Psoas muscle (tissue), 8 donors: Measurements from ENCODE around the gene SLX1A. TPM values are rescaled to one million over a fixed set of nuclear protein-coding genes. Genes with fewer than 3 reads are reported as not detected.
"Not testable (repeated sequence)": the region's sequence is repeated elsewhere in the genome, so short reads cannot be mapped to it uniquely, and the experiment has no call there.

Experiments used
- ATAC-seq, 4 donors: fragments of 200-7000 bp; cut with Tn5 transposase; one replicate each; pipeline ENCODE4 v1.9.1; 2020; ENCODE audit warnings: moderate library complexity in 3 of 4, mild to moderate bottlenecking in 2 of 4
- DNase-seq, 2 donors: peaks; one replicate each; pipeline ENCODE4 v3.0.0-alpha.2; 2020
- H3K27ac ChIP-seq: fragments of 200-600 bp; one replicate; pipeline ENCODE4 v1.8.0; 2022
- H3K27me3 ChIP-seq, 3 donors: fragments of 200-600 bp in 1 of 3; one replicate each; pipeline versions ENCODE4 v1.6.1 to v1.8.0; 2013 to 2022; ENCODE audit warnings: low read length in 2 of 3, mild to moderate bottlenecking in 2 of 3, moderate library complexity in 1 of 3; ENCODE audit not compliant: insufficient read depth in 3 of 3
- H3K36me3 ChIP-seq, 2 donors: fragments of 200-600 bp in 1 of 2; one replicate each; pipeline versions ENCODE4 v1.6.1 to v1.8.0; 2013 to 2022; ENCODE audit warnings: low read depth in 1 of 2, mild to moderate bottlenecking in 1 of 2, moderate library complexity in 1 of 2; ENCODE audit not compliant: insufficient read depth in 1 of 2
- H3K4me1 ChIP-seq: fragments of 200-600 bp; one replicate; pipeline ENCODE4 v1.8.0; 2022
- H3K4me3 ChIP-seq: fragments of 200-600 bp; one replicate; pipeline ENCODE4 v1.8.0; 2022; ENCODE audit warnings: mild to moderate bottlenecking
- H3K9me3 ChIP-seq: fragments of 200-600 bp; one replicate; pipeline ENCODE4 v1.8.0; 2022
- CTCF ChIP-seq: fragments of 200-600 bp; IDR thresholded peaks from one replicate; pipeline ENCODE4 v1.8.0; 2022; ENCODE audit warnings: antibody characterized with exemption
- WGBS, 3 donors: extraction: QIAGEN DNeasy Blood & Tissue Kit; methylation state at CpG; one replicate each; pipeline versions ENCODE4 v1.1.6 to v1.1.7; 2013; 5-methylcytosine and 5-hydroxymethylcytosine counted together
- intact Hi-C, 2 donors: fragments of 100-400 bp; cut with DNase I; formaldehyde crosslinking; loops; one replicate each; pipeline versions ENCODE4 v1.11.0 to v1.14.2; 2022
- long read RNA-seq, 2 donors: library from polyadenylated mRNA; unstranded; transcript quantifications; one replicate each; pipeline ENCODE4 v2.0.0, GENCODE V29; 2021
- polyA plus RNA-seq, 3 donors: library from polyadenylated mRNA; stranded (reverse); fragments of 200-250 nt; gene quantifications; one replicate each; pipeline ENCODE4 v1.2.3, GENCODE V29; 2013
- total RNA-seq, 4 donors: library from RNA; stranded (reverse); fragmentation: NEBNext Ultra II Directional in 2 of 4; extraction: Animal tissue kit (Norgen Biotek cat#: 25700) in 2 of 4; gene quantifications; one replicate each; pipeline versions ENCODE4 v1.2.1 to v1.2.4, GENCODE V29; 2021 to 2023
- donor health status: healthy with polysubstance abuse.
- donor health status: DM: no; HTN: no; CAD: no; lungs with moderate emphysema.
- donor health status: Bipolar disorder and iron deficiency.
- donor health status: healthy.
- donor health status: DM: yes; HTN: yes; CAD: no.
- donor health status: DM: no; HTN: no; CAD: no.
- donor health status: DM: no; HTN: no; CAD: no.
- donor health status: DM: yes; HTN: yes; CAD: no.

Gene SLX1A
- total RNA-seq, result 10 to 100 TPM; 21.6 to 45.2 (median 38.3) TPM
- 10 to 100 TPM in 2 of 3 donors, 1 to 10 TPM in 1; 9.2 to 43.3 (median 31.0) TPM for polyA plus RNA-seq
- long read RNA-seq, donor 1, transcript SLX1A-202 (5 exons, 762 nt), result minor isoform, 8 of 23 reads
- long read RNA-seq, donor 1, transcript SLX1A-201 (6 exons, 1,091 nt), result major isoform, 11 of 23 reads
- long read RNA-seq, donor 1, partial matches to known transcripts, result 3 of 23 reads
- long read RNA-seq, donor 1, other reads (novel, unspliced or antisense), result 0 of 23 reads
- long read RNA-seq, donor 2, transcript SLX1A-206 (5 exons, 1,558 nt), result minor isoform, 5 of 55 reads
- long read RNA-seq, donor 2, transcript SLX1A-201 (6 exons, 1,091 nt), result major isoform, 31 of 55 reads
- long read RNA-seq, donor 2, partial matches to known transcripts, result 13 of 55 reads
- long read RNA-seq, donor 2, other reads (novel, unspliced or antisense), result 1 of 55 reads

- no CpG with 5 or more reads among the region's 34 CpGs for WGBS, 3 donors
- H3K4me1 ChIP-seq, H3K27me3 ChIP-seq, intact Hi-C loops, H3K27ac ChIP-seq, H3K36me3 ChIP-seq, DNase-seq, H3K9me3 ChIP-seq: not testable (repeated sequence)
- peak; percentile 93 to 97 (median 96) for ATAC-seq
- H3K4me3 ChIP-seq, result peak within 1 kb of the TSS; percentile 57
These were observed at the start of gene SLX1A, which contains the start of gene BOLA2B for GRCh38 chr16:30193615-30194014. Gene SLX1A (plus strand): TSS chr16:30193875. CDS start chr16:30194085, 210 bp downstream. Gene BOLA2B (minus strand): TSS chr16:30193666. CDS start chr16:30193595, 71 bp downstream.

GRCh38 chr16:30144017-30144416 is 49.7 kb upstream of the SLX1A start:
- H3K36me3 ChIP-seq, result no peaks in the 10 kb centered on the region
- no peak for TF ChIP-seq CTCF
- DNase-seq (no peak), ATAC-seq (no peak)
- intact Hi-C loops, result no loop called here
- no peaks in the 10 kb centered on the region for H3K27me3 ChIP-seq
- H3K4me3 ChIP-seq, result no peak overlapping the region
- no peak overlapping the region for H3K27ac ChIP-seq
- no peaks in the 10 kb centered on the region for H3K4me1 ChIP-seq
- no peaks in the 10 kb centered on the region for H3K9me3 ChIP-seq

- Histone ChIP-seq H3K27ac (no peak overlapping the region), H3K4me3 (no peak overlapping the region), H3K36me3 (no peaks in the 10 kb centered on the region), H3K4me1 (no peaks in the 10 kb centered on the region), H3K9me3 (peaks cover 4% of the 10 kb centered on the region), H3K27me3 (no peaks in the 10 kb centered on the region)
- WGBS, 3 donors, result 41 to 97% (median 55%) methylated on average over 1 of the region's 1 CpG
- ATAC-seq, result no peak
- no peak for DNase-seq
- intact Hi-C loops, result no loop called here
- no peak for TF ChIP-seq CTCF
These were observed 48.8 kb upstream of the SLX1A start for GRCh38 chr16:30144917-30145316.

- 53 to 73% (median 61%) methylated on average over 1 of the region's 1 CpG for WGBS, 3 donors
- ATAC-seq, result no peak
These were observed 48.0 kb upstream of the SLX1A start for GRCh38 chr16:30145657-30146056.

More at GRCh38 chr16:30145657-30146056, 48.0 kb upstream of the SLX1A start:
- no peak for TF ChIP-seq CTCF
- intact Hi-C loops, result no loop called here
- Histone ChIP-seq H3K4me3 (no peak overlapping the region), H3K27ac (no peak overlapping the region), H3K4me1 (no peaks in the 10 kb centered on the region), H3K27me3 (no peaks in the 10 kb centered on the region), H3K36me3 (no peaks in the 10 kb centered on the region), H3K9me3 (peaks cover 8% of the 10 kb centered on the region)
- DNase-seq, result no peak
